Esophagus squamous epithelium (tissue), 5 donors: ENCODE measurements around the gene SLC9C2. TPM values are rescaled to one million over a fixed set of nuclear protein-coding genes. Genes with fewer than 3 reads are reported as not detected.
A peak's percentile ranks its signal among the peaks of the same experiment; 100 is the strongest.

Source experiments
- DNase-seq: peaks from one replicate; lab custom pipeline; 2025; lab: John Stamatoyannopoulos, UW
- H3K27ac ChIP-seq, 4 donors: fragments of 200-600 bp; sonication (generic); one replicate each; pipeline ENCODE4 v1.5.1; 2016 to 2019; ENCODE audit warnings: mild to moderate bottlenecking in 1 of 4
- H3K27me3 ChIP-seq, 4 donors: fragments of 200-600 bp; sonication (generic); 1 replicate in 3 of 4; 2 replicates in 1 of 4; pipeline versions ENCODE4 v1.5.1 to v1.6.0; 2017 to 2021; ENCODE audit warnings: antibody characterized with exemption in 1 of 4
- H3K36me3 ChIP-seq, 3 donors: fragments of 200-600 bp; sonication (generic); one replicate each; pipeline ENCODE4 v1.5.1; 2016 to 2019
- H3K4me1 ChIP-seq, 3 donors: fragments of 200-600 bp; sonication (generic); one replicate each; pipeline ENCODE4 v1.5.1; 2017 to 2019
- H3K4me3 ChIP-seq, 4 donors: fragments of 200-600 bp; sonication (generic); 1 replicate in 3 of 4; 2 replicates in 1 of 4; pipeline ENCODE4 v1.5.1; 2016 to 2019; ENCODE audit warnings: mild to moderate bottlenecking in 2 of 4, moderate library complexity in 1 of 4
- H3K9me3 ChIP-seq, 3 donors: fragments of 200-600 bp; sonication (generic); one replicate each; pipeline ENCODE4 v1.5.1; 2016 to 2019
- POLR2A ChIP-seq, 4 donors: fragments of 450-650 bp; IDR thresholded peaks; one replicate each; pipeline ENCODE4 v1.6.1; 2017; ENCODE audit warnings: antibody characterized with exemption in 4 of 4, mild to moderate bottlenecking in 4 of 4, moderate library complexity in 3 of 4
- WGBS, 2 donors: methylation state at CpG; one replicate each; pipeline ENCODE4 v1.1.5; 2018; 5-methylcytosine and 5-hydroxymethylcytosine counted together
- intact Hi-C: fragments of 100-400 bp; cut with DNase I; formaldehyde crosslinking; loops from one replicate; pipeline ENCODE4 v1.15.0; 2022
- total RNA-seq, 4 donors: library from RNA; depleted of rRNA; stranded (reverse); fragments of >200 nt; gene quantifications; one replicate each; pipeline ENCODE4 v1.1.0, GENCODE V29; 2016
- TF ChIP-seq, protein P1 (sequence below), 6 experiments: fragments of 450-650 bp in 4 of 6; fragments of 200-600 bp in 2 of 6; sonication (generic) in 2 of 6; IDR thresholded peaks; one replicate each; pipeline ENCODE4 v1.5.1; 2016 to 2019; ENCODE audit warnings: antibody characterized with exemption in 6 of 6, mild to moderate bottlenecking in 4 of 6, moderate library complexity in 4 of 6
- donor health status: DM: yes; HTN: yes; CAD: no.

The SLC9C2 gene
- total RNA-seq, 4 donors from 2014 or later: not detected

DNA sequence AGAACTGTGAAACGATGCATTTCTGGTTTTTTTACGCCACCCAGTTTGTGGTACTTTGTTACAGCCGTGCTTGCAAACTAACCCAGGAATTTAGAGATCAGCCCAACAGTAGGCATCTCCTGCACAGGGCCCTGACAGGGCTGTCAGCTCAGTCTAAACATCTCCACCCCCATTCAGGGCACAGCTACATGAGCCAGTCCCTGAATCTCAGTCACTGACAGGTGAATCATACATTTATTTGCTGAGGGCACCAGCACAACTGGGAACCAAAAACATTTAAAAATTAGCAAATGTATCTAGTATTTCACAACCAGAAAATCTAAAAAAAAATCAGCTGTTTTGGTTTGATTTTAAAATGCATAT is 95.0 kb downstream of the SLC9C2 start:
- 67 to 88% methylated on average over 3 of the region's 3 CpGs for WGBS, 2 donors
- intact Hi-C loops: no loop called here
- no peak for DNase-seq

DNA sequence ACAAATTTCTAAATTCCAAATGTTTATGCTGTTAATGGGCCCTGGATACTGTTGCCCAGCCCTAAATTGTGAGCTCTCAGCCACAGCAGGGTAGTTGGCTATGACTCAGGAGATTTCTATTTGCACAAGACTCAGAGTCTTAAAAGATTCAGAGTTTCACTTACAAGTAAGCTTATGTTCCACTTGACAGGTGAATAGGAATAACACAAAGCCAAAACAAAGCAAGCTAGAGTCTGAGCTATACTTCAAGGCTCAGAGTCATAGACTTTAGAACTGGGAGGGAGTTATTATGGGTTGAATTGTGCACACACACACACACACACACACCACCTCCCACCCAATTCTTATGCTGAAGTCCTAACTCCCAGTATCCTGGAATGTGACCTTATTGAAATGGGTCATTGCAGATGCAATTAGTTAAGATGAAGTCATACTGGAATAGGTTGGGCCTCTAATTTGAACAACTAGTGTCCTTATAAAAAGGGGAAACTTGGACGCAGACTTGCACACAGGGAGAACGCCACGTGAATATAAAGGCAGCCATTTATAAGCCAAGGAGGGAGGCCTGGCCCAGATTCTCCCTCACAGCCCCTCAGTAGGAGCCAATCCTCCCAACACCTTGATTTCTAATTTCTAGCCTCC is 95.5 kb downstream of the SLC9C2 start:
- H3K27ac ChIP-seq: peak overlapping the region; percentile 25 to 75 (median 54)
- no peaks in the 10 kb centered on the region for H3K9me3 ChIP-seq
- no peak overlapping the region for H3K4me3 ChIP-seq
- intact Hi-C loops: no loop called here
- H3K4me1 ChIP-seq: peaks cover 0 to 23% (median 9%) of the 10 kb centered on the region in 3 donors
- H3K36me3 ChIP-seq: no peaks in the 10 kb centered on the region
- TF ChIP-seq, protein P1, sequence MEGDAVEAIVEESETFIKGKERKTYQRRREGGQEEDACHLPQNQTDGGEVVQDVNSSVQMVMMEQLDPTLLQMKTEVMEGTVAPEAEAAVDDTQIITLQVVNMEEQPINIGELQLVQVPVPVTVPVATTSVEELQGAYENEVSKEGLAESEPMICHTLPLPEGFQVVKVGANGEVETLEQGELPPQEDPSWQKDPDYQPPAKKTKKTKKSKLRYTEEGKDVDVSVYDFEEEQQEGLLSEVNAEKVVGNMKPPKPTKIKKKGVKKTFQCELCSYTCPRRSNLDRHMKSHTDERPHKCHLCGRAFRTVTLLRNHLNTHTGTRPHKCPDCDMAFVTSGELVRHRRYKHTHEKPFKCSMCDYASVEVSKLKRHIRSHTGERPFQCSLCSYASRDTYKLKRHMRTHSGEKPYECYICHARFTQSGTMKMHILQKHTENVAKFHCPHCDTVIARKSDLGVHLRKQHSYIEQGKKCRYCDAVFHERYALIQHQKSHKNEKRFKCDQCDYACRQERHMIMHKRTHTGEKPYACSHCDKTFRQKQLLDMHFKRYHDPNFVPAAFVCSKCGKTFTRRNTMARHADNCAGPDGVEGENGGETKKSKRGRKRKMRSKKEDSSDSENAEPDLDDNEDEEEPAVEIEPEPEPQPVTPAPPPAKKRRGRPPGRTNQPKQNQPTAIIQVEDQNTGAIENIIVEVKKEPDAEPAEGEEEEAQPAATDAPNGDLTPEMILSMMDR (IDR thresholded peaks at IDR 0.05): no peak
- no peak for TF ChIP-seq POLR2A (IDR thresholded peaks at IDR 0.05)
- peaks cover 0 to 8% (median 0%) of the 10 kb centered on the region in 4 donors for H3K27me3 ChIP-seq
- DNase-seq: no peak
- WGBS, 2 donors: 36 to 63% methylated on average over 3 of the region's 3 CpGs

More for the DNA sequence above, 95.0 kb downstream of the SLC9C2 start:
- H3K9me3 ChIP-seq: no peaks in the 10 kb centered on the region
- no peaks in the 10 kb centered on the region for H3K36me3 ChIP-seq
- H3K27me3 ChIP-seq: peaks cover 0 to 8% (median 0%) of the 10 kb centered on the region in 4 donors
- no peak for TF ChIP-seq POLR2A (IDR thresholded peaks at IDR 0.05)
- TF ChIP-seq, protein P1 (IDR thresholded peaks at IDR 0.05): no peak
- H3K4me1 ChIP-seq: peaks cover 0 to 23% (median 9%) of the 10 kb centered on the region in 3 donors
- H3K27ac ChIP-seq: peak overlapping the region in 3 of 4 donors; percentile 25 to 75 (median 28)
- H3K4me3 ChIP-seq: no peak overlapping the region

DNA sequence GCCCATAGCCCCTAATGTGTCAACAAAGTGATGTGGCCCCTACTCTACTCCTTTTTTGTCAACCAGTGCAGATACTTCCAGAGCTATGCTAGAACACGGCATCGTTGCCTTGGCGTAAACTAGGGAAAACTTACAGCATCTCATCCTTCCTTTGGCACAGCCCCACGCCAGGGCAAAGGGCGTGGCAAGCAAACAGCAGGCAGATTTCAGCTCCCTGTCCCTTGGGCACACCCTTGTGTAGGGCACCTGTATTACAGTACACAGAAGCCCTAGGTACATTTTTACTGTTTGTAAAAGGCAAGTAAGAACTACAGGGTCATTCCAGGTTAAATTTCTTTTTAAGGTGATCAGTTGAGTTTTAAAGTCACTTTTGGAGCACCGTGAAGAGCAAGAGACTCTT is 96.4 kb downstream of the SLC9C2 start:
- intact Hi-C loops: no loop called here
- TF ChIP-seq POLR2A (IDR thresholded peaks at IDR 0.05): no peak
- TF ChIP-seq, protein P1 (IDR thresholded peaks at IDR 0.05): peak in 5 of 6 experiments; percentile 12 to 81 (median 40)
- H3K9me3 ChIP-seq: no peaks in the 10 kb centered on the region
- peak overlapping the region in 2 of 4 donors; percentile 57 to 68 for H3K27ac ChIP-seq
- no peaks in the 10 kb centered on the region for H3K36me3 ChIP-seq
- peaks cover 0 to 8% (median 0%) of the 10 kb centered on the region in 4 donors for H3K27me3 ChIP-seq
- WGBS, 2 donors: 56 to 70% methylated on average over 5 to 6 of the region's 6 CpGs
- DNase-seq: no peak
- H3K4me1 ChIP-seq: peaks cover 0 to 23% (median 9%) of the 10 kb centered on the region in 3 donors
- no peak overlapping the region for H3K4me3 ChIP-seq

DNA sequence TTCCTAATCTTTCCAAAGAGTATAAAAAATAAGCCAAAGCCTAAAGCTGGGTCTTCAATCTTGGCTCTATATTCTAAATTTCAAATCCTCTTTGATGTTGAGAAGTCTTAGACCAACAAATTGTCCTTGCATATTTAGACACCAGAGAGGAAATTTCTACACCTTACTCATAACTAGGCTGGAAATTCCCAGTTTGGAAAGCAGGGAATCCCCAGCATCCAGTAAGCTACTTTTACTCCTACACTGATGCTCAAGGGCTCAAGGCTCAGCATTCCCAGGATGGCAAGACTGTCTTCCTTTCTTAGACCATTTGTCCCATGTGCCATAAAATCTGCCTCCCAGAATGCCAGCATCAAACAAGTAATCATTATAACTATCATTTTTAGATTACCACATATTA is 97.5 kb downstream of the SLC9C2 start:
- no peaks in the 10 kb centered on the region for H3K9me3 ChIP-seq
- H3K27me3 ChIP-seq: peaks cover 0 to 8% (median 0%) of the 10 kb centered on the region in 4 donors
- intact Hi-C loops: no loop called here
- no peak overlapping the region for H3K27ac ChIP-seq
- H3K4me3 ChIP-seq: no peak overlapping the region
- no peak for TF ChIP-seq POLR2A (IDR thresholded peaks at IDR 0.05)
- TF ChIP-seq, protein P1 (IDR thresholded peaks at IDR 0.05): no peak
- no peaks in the 10 kb centered on the region for H3K36me3 ChIP-seq
- no peak for DNase-seq
- peaks cover 0 to 23% (median 9%) of the 10 kb centered on the region in 3 donors for H3K4me1 ChIP-seq

DNA sequence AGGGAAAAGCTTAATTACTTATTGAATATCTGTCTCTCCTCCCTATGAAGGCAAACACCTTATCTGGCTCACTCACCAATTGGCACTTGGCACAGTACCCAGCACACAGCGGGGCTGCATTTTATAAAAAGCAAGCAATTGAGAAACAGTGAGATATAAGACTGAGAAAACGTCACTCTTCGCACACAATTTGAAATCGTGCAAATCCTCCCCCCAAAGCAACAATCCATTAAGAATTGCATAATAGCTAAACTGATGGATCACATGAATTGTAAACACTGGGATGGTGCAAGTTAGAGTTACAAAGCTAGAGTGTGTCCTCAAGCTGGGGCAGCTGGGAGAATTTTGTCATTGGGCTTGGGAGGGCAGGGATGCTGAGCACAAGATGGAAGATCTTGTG is 98.6 kb downstream of the SLC9C2 start:
- H3K9me3 ChIP-seq: no peaks in the 10 kb centered on the region
- H3K27ac ChIP-seq: no peak overlapping the region
- peaks cover 0 to 23% (median 9%) of the 10 kb centered on the region in 3 donors for H3K4me1 ChIP-seq
- H3K36me3 ChIP-seq: no peaks in the 10 kb centered on the region
- WGBS, 2 donors: 85 to 86% methylated on average over 4 of the region's 4 CpGs
- TF ChIP-seq, protein P1 (IDR thresholded peaks at IDR 0.05): no peak
- TF ChIP-seq POLR2A (IDR thresholded peaks at IDR 0.05): no peak
- H3K27me3 ChIP-seq: peaks cover 0 to 8% (median 0%) of the 10 kb centered on the region in 4 donors
- no peak for DNase-seq
- intact Hi-C loops: no loop called here
- no peak overlapping the region for H3K4me3 ChIP-seq
